Left ventricle myocardium inferior (tissue), 1 donor: ENCODE results near the gene UBXN6. TPM values are rescaled to one million over a fixed set of nuclear protein-coding genes. Genes with fewer than 3 reads are reported as not detected.

Experiments used
- DNase-seq: peaks from one replicate; pipeline ENCODE4 v3.0.0-alpha.2; 2020
- H3K27ac ChIP-seq: fragments of 200-600 bp; replicated peaks from 2 replicates; pipeline ENCODE4 v1.8.0; 2021
- H3K27me3 ChIP-seq: fragments of 200-600 bp; 2 replicates; pipeline ENCODE4 v1.8.0; 2021; ENCODE audit warnings: low read depth
- H3K36me3 ChIP-seq: fragments of 200-600 bp; 2 replicates; pipeline ENCODE4 v1.8.0; 2021
- H3K4me1 ChIP-seq: fragments of 200-600 bp; 2 replicates; pipeline ENCODE4 v1.8.0; 2021
- H3K4me3 ChIP-seq: fragments of 200-600 bp; 2 replicates; pipeline ENCODE4 v1.8.0; 2021; ENCODE audit warnings: mild to moderate bottlenecking, moderate library complexity
- H3K9me3 ChIP-seq: fragments of 200-600 bp; replicated peaks from 2 replicates; pipeline ENCODE4 v1.8.0; 2021
- CTCF ChIP-seq: fragments of 200-600 bp; IDR thresholded peaks from 2 replicates; pipeline ENCODE4 v1.8.0; 2021; ENCODE audit warnings: antibody characterized with exemption, mild to moderate bottlenecking, borderline replicate concordance
- intact Hi-C: fragments of 100-400 bp; cut with micrococcal nuclease; formaldehyde crosslinking; loops from one replicate; pipeline ENCODE4 v1.11.0; 2022
- total RNA-seq: library from RNA; stranded (reverse); fragmentation: NEBNext Ultra II Directional; extraction: Animal tissue kit (Norgen Biotek cat#: 25700); gene quantifications from one replicate; pipeline ENCODE4 v1.2.1, GENCODE V29; 2021
- donor health status: DM: no; HTN: yes; CAD: no; lungs with severe emphysema.

Gene UBXN6
- total RNA-seq, 1 donor from 2014 or later, result 113 TPM

- H3K4me3 ChIP-seq, result no peak overlapping the region
- H3K27ac ChIP-seq, result no peak overlapping the region
- intact Hi-C loops, result no loop called here
- no peak for DNase-seq
- H3K36me3 ChIP-seq, result peaks cover 35% of the 10 kb centered on the region
- H3K27me3 ChIP-seq, result no peaks in the 10 kb centered on the region
- no peaks in the 10 kb centered on the region for H3K9me3 ChIP-seq
- no peak for TF ChIP-seq CTCF
- no peaks in the 10 kb centered on the region for H3K4me1 ChIP-seq
Observed at GRCh38 chr19:4432918-4433506, 24.6 kb downstream of the UBXN6 start.

- no peak overlapping the region for H3K4me3 ChIP-seq
- H3K4me1 ChIP-seq, result no peaks in the 10 kb centered on the region
- no peak for DNase-seq
- peaks cover 35% of the 10 kb centered on the region for H3K36me3 ChIP-seq
- H3K27ac ChIP-seq, result no peak overlapping the region
- no peaks in the 10 kb centered on the region for H3K27me3 ChIP-seq
- intact Hi-C loops, result no loop called here
- TF ChIP-seq CTCF, result no peak
- H3K9me3 ChIP-seq, result no peaks in the 10 kb centered on the region
Observed at GRCh38 chr19:4431808-4432674, 25.6 kb downstream of the UBXN6 start.

GRCh38 chr19:4431296-4431695 is 26.3 kb downstream of the UBXN6 start:
- no peak for TF ChIP-seq CTCF
- no peak for DNase-seq
- H3K9me3 ChIP-seq, result no peaks in the 10 kb centered on the region
- H3K4me3 ChIP-seq, result no peak overlapping the region
- no peak overlapping the region for H3K27ac ChIP-seq
- intact Hi-C loops, result no loop called here
- no peaks in the 10 kb centered on the region for H3K27me3 ChIP-seq
- no peaks in the 10 kb centered on the region for H3K4me1 ChIP-seq
- H3K36me3 ChIP-seq, result peaks cover 35% of the 10 kb centered on the region

- no peak for TF ChIP-seq CTCF
- no peak for DNase-seq
- no peaks in the 10 kb centered on the region for H3K4me1 ChIP-seq
- H3K9me3 ChIP-seq, result no peaks in the 10 kb centered on the region
- intact Hi-C loops, result no loop called here
- H3K4me3 ChIP-seq, result no peak overlapping the region
- H3K36me3 ChIP-seq, result peaks cover 35% of the 10 kb centered on the region
- H3K27me3 ChIP-seq, result no peaks in the 10 kb centered on the region
- H3K27ac ChIP-seq, result no peak overlapping the region
Observed at GRCh38 chr19:4430760-4431159, 26.8 kb downstream of the UBXN6 start.

GRCh38 chr19:4429771-4430171 is 27.8 kb downstream of the UBXN6 start:
- no peak for DNase-seq
- no peaks in the 10 kb centered on the region for H3K4me1 ChIP-seq
- no peak overlapping the region for H3K4me3 ChIP-seq
- intact Hi-C loops, result no loop called here
- no peaks in the 10 kb centered on the region for H3K27me3 ChIP-seq
- no peak overlapping the region for H3K27ac ChIP-seq
- peaks cover 35% of the 10 kb centered on the region for H3K36me3 ChIP-seq
- no peaks in the 10 kb centered on the region for H3K9me3 ChIP-seq
- no peak for TF ChIP-seq CTCF
